ENCODE measurements around the gene RABEPK.
"Not testable (repeated sequence)": the region's sequence is repeated elsewhere in the genome, so short reads cannot be mapped to it uniquely, and the experiment has no call there.

The RABEPK gene

GRCh38 chr9:125202846-125203618 is 2.7 kb downstream of the RABEPK start:
- DNase-seq (ENCODE audit: extremely low read depth, low read depth): no peak
- no peak for TF ChIP-seq CTCF (IDR thresholded peaks at IDR 0.05; ENCODE audit: low read depth, low read length, missing control alignments)

GRCh38 chr9:125204477-125204876 is 4.1 kb downstream of the RABEPK start:
- no peak overlapping the region for H3K4me3 ChIP-seq (replicated peaks; ENCODE audit: low read depth, low read length)
- DNase-seq (ENCODE audit: extremely low read depth, low read depth): no peak
- no peak for TF ChIP-seq CTCF (IDR thresholded peaks at IDR 0.05; ENCODE audit: low read depth, low read length, missing control alignments)

More at GRCh38 chr9:125202846-125203618, 2.7 kb downstream of the RABEPK start:
- no peak overlapping the region for H3K4me3 ChIP-seq (replicated peaks; ENCODE audit: low read depth, low read length)

- no peak overlapping the region for H3K4me3 ChIP-seq (replicated peaks; ENCODE audit: low read depth, low read length)
- DNase-seq (ENCODE audit: extremely low read depth, low read depth): no peak
- TF ChIP-seq CTCF (IDR thresholded peaks at IDR 0.05; ENCODE audit: low read depth, low read length, missing control alignments): no peak
These were observed 13.8 kb downstream of the RABEPK start for GRCh38 chr9:125214186-125214585.

- H3K4me3 ChIP-seq (replicated peaks; ENCODE audit: low read depth, low read length): no peak overlapping the region
- TF ChIP-seq CTCF (IDR thresholded peaks at IDR 0.05; ENCODE audit: low read depth, low read length, missing control alignments): no peak
- DNase-seq (ENCODE audit: extremely low read depth, low read depth): no peak
These were observed 18.3 kb downstream of the RABEPK start for GRCh38 chr9:125218621-125219020.

GRCh38 chr9:125224858-125225257 is 24.5 kb downstream of the RABEPK start:
- not testable (repeated sequence) for H3K4me3 ChIP-seq (replicated peaks; ENCODE audit: low read depth, low read length); DNase-seq (ENCODE audit: extremely low read depth, low read depth)

GRCh38 chr9:125227761-125228160 is 27.4 kb downstream of the RABEPK start:
- no peak for TF ChIP-seq CTCF (IDR thresholded peaks at IDR 0.05; ENCODE audit: low read depth, low read length, missing control alignments)
- DNase-seq (ENCODE audit: extremely low read depth, low read depth): no peak
- no peak overlapping the region for H3K4me3 ChIP-seq (replicated peaks; ENCODE audit: low read depth, low read length)

- DNase-seq (ENCODE audit: extremely low read depth, low read depth): peak; percentile 94
- H3K4me3 ChIP-seq (replicated peaks; ENCODE audit: low read depth, low read length): no peak overlapping the region
- TF ChIP-seq CTCF (IDR thresholded peaks at IDR 0.05; ENCODE audit: low read depth, low read length, missing control alignments): no peak
These were observed 33.3 kb downstream of the RABEPK start for GRCh38 chr9:125233678-125234077.

GRCh38 chr9:125234099-125234498 is 33.8 kb downstream of the RABEPK start:
- DNase-seq (ENCODE audit: extremely low read depth, low read depth); H3K4me3 ChIP-seq (replicated peaks; ENCODE audit: low read depth, low read length): not testable (repeated sequence)

Measured in HFF-Myc (cell line).